SK-N-SH treated with all-trans-retinoic acid at 6 μM for 48 hours (cell line): ENCODE data around the gene PRSS22.

Source experiments
- ATAC-seq: fragments of 200-7000 bp; cut with Tn5 transposase; 3 replicates; pipeline ENCODE4 v1.9.1; 2020; ENCODE audit warnings: mild to moderate bottlenecking, moderate library complexity
- BACH2 ChIP-seq: fragments of 250-450 bp; sonication (Bioruptor Pico); IDR thresholded peaks from 2 replicates; pipeline ENCODE4 v1.9.0; 2021; ENCODE audit warnings: mild to moderate bottlenecking, borderline replicate concordance
- CSDC2 ChIP-seq: fragments of 250-450 bp; sonication (Bioruptor Pico); IDR thresholded peaks from 2 replicates; pipeline ENCODE4 v1.5.0; 2020; ENCODE audit warnings: mild to moderate bottlenecking, moderate library complexity
- ESRRG ChIP-seq: fragments of 250-450 bp; sonication (Bioruptor Pico); IDR thresholded peaks from 2 replicates; pipeline ENCODE4 v1.6.1; 2021; ENCODE audit warnings: mild to moderate bottlenecking
- GLIS3 ChIP-seq: fragments of 250-450 bp; sonication (Bioruptor Pico); IDR thresholded peaks from 2 replicates; pipeline ENCODE4 v1.5.0; 2020; ENCODE audit warnings: mild to moderate bottlenecking, moderate library complexity
- OSR1 ChIP-seq: fragments of 250-450 bp; sonication (Bioruptor Pico); IDR thresholded peaks from 2 replicates; pipeline ENCODE4 v1.8.0; 2022; ENCODE audit warnings: moderate library complexity, mild to moderate bottlenecking, inconsistent platforms
- PATZ1 ChIP-seq: fragments of 250-450 bp; sonication (Bioruptor Pico); IDR thresholded peaks from 2 replicates; pipeline ENCODE4 v1.8.0; 2020; ENCODE audit warnings: mild to moderate bottlenecking, moderate library complexity, borderline replicate concordance
- POU6F1 ChIP-seq: fragments of 250-450 bp; sonication (Bioruptor Pico); IDR thresholded peaks from 2 replicates; pipeline ENCODE4 v1.8.0; 2021; ENCODE audit warnings: low read depth, mild to moderate bottlenecking, moderate library complexity, borderline replicate concordance
- PPARA ChIP-seq: fragments of 250-450 bp; sonication (Bioruptor Pico); IDR thresholded peaks from 2 replicates; pipeline ENCODE4 v1.5.0; 2020; ENCODE audit warnings: mild to moderate bottlenecking, borderline replicate concordance
- RARB ChIP-seq: fragments of 250-450 bp; sonication (Bioruptor Pico); IDR thresholded peaks from 2 replicates; pipeline ENCODE4 v1.8.0; 2021; ENCODE audit warnings: mild to moderate bottlenecking, moderate library complexity
- SNAI2 ChIP-seq: fragments of 250-450 bp; sonication (Bioruptor Pico); IDR thresholded peaks from 2 replicates; pipeline ENCODE4 v1.5.0; 2020; ENCODE audit warnings: mild to moderate bottlenecking, moderate library complexity
- TOX ChIP-seq: fragments of 250-450 bp; sonication (Bioruptor Pico); IDR thresholded peaks from 2 replicates; pipeline ENCODE4 v1.8.0; 2021; ENCODE audit warnings: mild to moderate bottlenecking, moderate library complexity, borderline replicate concordance
- ZC3H10 ChIP-seq: fragments of 250-450 bp; sonication (Bioruptor Pico); IDR thresholded peaks from 2 replicates; pipeline ENCODE4 v1.5.1; 2021; ENCODE audit warnings: mild to moderate bottlenecking, moderate library complexity
- ZFP3 ChIP-seq: fragments of 250-450 bp; sonication (Bioruptor Pico); IDR thresholded peaks from 2 replicates; pipeline ENCODE4 v1.5.0; 2020; ENCODE audit warnings: mild to moderate bottlenecking, moderate library complexity
- ZFP30 ChIP-seq: fragments of 450-650 bp; formaldehyde crosslinking; IDR thresholded peaks from 2 replicates; pipeline ENCODE4 v1.5.0; 2022; ENCODE audit warnings: mild to moderate bottlenecking, moderate library complexity
- ZNF565 ChIP-seq: fragments of 450-650 bp; formaldehyde crosslinking; conservative IDR thresholded peaks from 2 replicates; pipeline ENCODE4 v1.5.0; 2020; ENCODE audit warnings: low read depth, mild to moderate bottlenecking, moderate library complexity
- ZNF70 ChIP-seq: fragments of 450-650 bp; formaldehyde crosslinking; IDR thresholded peaks from 2 replicates; pipeline ENCODE4 v1.5.0; 2020; ENCODE audit warnings: mild to moderate bottlenecking, moderate library complexity
- ZNF8 ChIP-seq: fragments of 450-650 bp; formaldehyde crosslinking; IDR thresholded peaks from 2 replicates; pipeline ENCODE4 v1.5.0; 2020; ENCODE audit warnings: mild to moderate bottlenecking, moderate library complexity
- TF ChIP-seq, protein P1 (sequence below): fragments of 250-450 bp; sonication (Bioruptor Pico); IDR thresholded peaks from 2 replicates; pipeline ENCODE4 v1.5.0; 2020; ENCODE audit warnings: mild to moderate bottlenecking, moderate library complexity
- TF ChIP-seq, protein P2 (sequence below): fragments of 250-450 bp; sonication (Bioruptor Pico); IDR thresholded peaks from 2 replicates; pipeline ENCODE4 v1.5.1; 2021; ENCODE audit warnings: mild to moderate bottlenecking, moderate library complexity
- TF ChIP-seq, protein P3 (sequence below): fragments of 250-450 bp; sonication (Bioruptor Pico); IDR thresholded peaks from 2 replicates; pipeline ENCODE4 v1.5.1; 2020; ENCODE audit warnings: low read depth, mild to moderate bottlenecking, moderate library complexity

Gene PRSS22

DNA sequence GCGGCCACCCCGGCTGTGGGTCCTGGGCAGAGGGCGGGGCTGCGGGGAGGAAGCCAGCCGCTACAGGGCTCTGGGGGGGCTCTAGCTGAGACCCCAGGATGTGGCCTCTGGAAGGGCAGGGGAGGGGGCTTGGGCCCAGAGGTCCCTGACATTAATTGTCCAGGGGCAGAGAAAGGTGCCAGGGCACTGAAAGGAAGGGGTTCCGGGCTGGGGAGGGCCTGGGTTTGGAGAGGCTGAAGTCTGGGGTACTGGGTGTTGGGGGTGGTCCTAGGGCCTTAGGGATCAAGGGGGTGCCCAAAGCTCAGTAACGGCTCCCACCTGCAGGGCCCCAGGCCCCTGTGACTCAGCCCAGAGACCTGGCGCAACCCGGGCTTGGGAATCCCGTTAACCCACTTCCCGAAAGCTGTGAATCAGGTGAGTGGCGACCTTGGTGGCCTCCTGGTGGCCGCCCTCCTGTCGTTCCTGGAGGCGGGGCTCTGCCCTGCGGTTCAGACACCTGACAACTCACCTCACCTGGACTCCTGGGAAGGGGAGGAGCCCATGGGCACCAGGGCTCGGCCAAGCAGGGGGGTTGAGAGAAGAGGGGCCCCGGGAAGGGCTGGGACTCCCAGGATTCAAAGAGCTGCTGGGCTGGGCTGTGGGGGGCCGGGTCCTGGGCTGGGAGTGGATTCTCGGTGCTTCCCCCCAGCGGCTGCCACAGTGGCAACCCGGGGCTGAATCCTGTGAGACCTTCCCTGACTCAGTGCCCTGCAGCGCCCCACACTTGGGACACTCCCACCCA, 465 bp upstream of the PRSS22 start:
- TF ChIP-seq, protein P1, sequence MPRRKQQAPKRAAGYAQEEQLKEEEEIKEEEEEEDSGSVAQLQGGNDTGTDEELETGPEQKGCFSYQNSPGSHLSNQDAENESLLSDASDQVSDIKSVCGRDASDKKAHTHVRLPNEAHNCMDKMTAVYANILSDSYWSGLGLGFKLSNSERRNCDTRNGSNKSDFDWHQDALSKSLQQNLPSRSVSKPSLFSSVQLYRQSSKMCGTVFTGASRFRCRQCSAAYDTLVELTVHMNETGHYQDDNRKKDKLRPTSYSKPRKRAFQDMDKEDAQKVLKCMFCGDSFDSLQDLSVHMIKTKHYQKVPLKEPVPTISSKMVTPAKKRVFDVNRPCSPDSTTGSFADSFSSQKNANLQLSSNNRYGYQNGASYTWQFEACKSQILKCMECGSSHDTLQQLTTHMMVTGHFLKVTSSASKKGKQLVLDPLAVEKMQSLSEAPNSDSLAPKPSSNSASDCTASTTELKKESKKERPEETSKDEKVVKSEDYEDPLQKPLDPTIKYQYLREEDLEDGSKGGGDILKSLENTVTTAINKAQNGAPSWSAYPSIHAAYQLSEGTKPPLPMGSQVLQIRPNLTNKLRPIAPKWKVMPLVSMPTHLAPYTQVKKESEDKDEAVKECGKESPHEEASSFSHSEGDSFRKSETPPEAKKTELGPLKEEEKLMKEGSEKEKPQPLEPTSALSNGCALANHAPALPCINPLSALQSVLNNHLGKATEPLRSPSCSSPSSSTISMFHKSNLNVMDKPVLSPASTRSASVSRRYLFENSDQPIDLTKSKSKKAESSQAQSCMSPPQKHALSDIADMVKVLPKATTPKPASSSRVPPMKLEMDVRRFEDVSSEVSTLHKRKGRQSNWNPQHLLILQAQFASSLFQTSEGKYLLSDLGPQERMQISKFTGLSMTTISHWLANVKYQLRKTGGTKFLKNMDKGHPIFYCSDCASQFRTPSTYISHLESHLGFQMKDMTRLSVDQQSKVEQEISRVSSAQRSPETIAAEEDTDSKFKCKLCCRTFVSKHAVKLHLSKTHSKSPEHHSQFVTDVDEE: no peak
- TF ChIP-seq ZNF565 (no peak), PPARA (no peak), ZFP30 (CRISPR knock-in tag) (no peak), ZNF70 (CRISPR knock-in tag) (no peak), ZC3H10 (no peak), CSDC2 (CRISPR knock-in tag) (no peak), TOX (no peak), OSR1 (CRISPR knock-in tag) (no peak), POU6F1 (CRISPR knock-in tag) (no peak), PATZ1 (no peak), ZNF8 (CRISPR knock-in tag) (no peak), GLIS3 (CRISPR knock-in tag) (no peak), BACH2 (no peak), ZFP3 (CRISPR knock-in tag) (no peak), SNAI2 (CRISPR knock-in tag) (no peak), ESRRG (CRISPR knock-in tag) (no peak)
- TF ChIP-seq, protein P2, sequence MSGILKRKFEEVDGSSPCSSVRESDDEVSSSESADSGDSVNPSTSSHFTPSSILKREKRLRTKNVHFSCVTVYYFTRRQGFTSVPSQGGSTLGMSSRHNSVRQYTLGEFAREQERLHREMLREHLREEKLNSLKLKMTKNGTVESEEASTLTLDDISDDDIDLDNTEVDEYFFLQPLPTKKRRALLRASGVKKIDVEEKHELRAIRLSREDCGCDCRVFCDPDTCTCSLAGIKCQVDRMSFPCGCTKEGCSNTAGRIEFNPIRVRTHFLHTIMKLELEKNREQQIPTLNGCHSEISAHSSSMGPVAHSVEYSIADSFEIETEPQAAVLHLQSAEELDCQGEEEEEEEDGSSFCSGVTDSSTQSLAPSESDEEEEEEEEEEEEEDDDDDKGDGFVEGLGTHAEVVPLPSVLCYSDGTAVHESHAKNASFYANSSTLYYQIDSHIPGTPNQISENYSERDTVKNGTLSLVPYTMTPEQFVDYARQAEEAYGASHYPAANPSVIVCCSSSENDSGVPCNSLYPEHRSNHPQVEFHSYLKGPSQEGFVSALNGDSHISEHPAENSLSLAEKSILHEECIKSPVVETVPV (CRISPR knock-in tag): no peak
- ATAC-seq: no peak

DNA sequence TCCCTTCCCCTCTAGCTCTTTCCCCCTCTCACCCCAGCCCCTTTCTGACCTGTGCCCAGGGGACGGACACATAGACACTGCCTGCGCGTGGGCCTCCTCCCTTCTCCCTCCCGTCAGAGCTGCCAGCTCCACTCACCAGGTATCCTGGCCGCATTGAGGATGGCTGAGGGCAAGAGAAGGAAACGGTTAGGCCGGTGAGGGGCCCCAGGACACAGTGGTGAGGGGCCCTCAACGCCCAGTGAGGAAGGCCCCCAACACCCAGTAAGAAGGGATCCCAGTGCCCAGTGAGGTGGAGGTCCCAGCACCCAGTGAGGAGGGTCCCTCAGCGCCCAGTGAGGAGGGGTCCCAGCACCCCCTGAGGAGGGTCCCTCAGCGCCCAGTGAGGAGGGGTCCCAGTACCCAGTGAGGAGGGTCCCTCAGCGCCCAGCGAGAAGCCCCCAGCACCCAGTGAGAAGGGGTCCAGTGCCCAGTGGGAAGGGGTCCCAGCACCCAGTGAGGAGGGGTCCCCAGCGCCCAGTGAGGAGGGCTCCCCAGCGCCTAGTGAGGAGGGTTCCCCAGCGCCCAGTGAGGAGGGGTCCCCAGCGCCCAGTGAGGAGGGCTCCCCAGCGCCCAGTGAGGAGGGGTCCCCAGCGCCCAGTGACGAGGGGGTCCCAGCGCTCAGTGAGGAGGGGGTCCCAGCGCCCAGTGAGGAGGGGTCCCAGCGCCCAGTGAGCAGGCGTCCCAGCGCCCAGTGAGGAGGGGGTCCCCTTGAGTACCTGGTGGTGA, 1.1 kb downstream of the PRSS22 start:
- TF ChIP-seq PATZ1: no peak
- TF ChIP-seq, protein P2 (CRISPR knock-in tag): no peak
- no peak for TF ChIP-seq RARB (CRISPR knock-in tag)
- no peak for TF ChIP-seq ZNF565
- TF ChIP-seq ZFP30 (CRISPR knock-in tag): no peak
- TF ChIP-seq TOX: no peak
- TF ChIP-seq, protein P3, sequence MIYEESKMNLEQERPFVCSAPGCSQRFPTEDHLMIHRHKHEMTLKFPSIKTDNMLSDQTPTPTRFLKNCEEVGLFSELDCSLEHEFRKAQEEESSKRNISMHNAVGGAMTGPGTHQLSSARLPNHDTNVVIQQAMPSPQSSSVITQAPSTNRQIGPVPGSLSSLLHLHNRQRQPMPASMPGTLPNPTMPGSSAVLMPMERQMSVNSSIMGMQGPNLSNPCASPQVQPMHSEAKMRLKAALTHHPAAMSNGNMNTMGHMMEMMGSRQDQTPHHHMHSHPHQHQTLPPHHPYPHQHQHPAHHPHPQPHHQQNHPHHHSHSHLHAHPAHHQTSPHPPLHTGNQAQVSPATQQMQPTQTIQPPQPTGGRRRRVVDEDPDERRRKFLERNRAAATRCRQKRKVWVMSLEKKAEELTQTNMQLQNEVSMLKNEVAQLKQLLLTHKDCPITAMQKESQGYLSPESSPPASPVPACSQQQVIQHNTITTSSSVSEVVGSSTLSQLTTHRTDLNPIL (CRISPR knock-in tag): no peak
- TF ChIP-seq CSDC2 (CRISPR knock-in tag): no peak
- TF ChIP-seq, all 23 proteins: peak for 0
- ATAC-seq: no peak
